Raji (cell line): ENCODE data around the gene IFI30.

Experiments
- POLR2A ChIP-seq: IDR thresholded peaks from 2 replicates; pipeline ENCODE4 v1.6.1; 2011; ENCODE audit warnings: low read depth, low read length, control low read depth; ENCODE audit not compliant: insufficient read depth

The IFI30 gene

GRCh38 chr19:18219911-18220631 is 46.5 kb downstream of the IFI30 start:
- TF ChIP-seq POLR2A = no peak

GRCh38 chr19:18220632-18221275 is 47.1 kb downstream of the IFI30 start:
- TF ChIP-seq POLR2A = no peak

GRCh38 chr19:18221815-18222725 is 48.5 kb downstream of the IFI30 start:
- no peak for TF ChIP-seq POLR2A

- TF ChIP-seq POLR2A = peak; percentile 34; the same call in 1 of the 2 replicates
Observed at GRCh38 chr19:18223860-18224524, 50.4 kb downstream of the IFI30 start.

GRCh38 chr19:18224525-18225354 is 51.1 kb downstream of the IFI30 start:
- no peak for TF ChIP-seq POLR2A

GRCh38 chr19:18225355-18225701 is 51.7 kb downstream of the IFI30 start:
- no peak for TF ChIP-seq POLR2A

- no peak for TF ChIP-seq POLR2A
Observed at GRCh38 chr19:18225702-18226468, 52.3 kb downstream of the IFI30 start, which contains the start of gene PDE4C. TSS of gene PDE4C (minus strand) at chr19:18226438. CDS start at chr19:18226415, 23 bp downstream.

DNA sequence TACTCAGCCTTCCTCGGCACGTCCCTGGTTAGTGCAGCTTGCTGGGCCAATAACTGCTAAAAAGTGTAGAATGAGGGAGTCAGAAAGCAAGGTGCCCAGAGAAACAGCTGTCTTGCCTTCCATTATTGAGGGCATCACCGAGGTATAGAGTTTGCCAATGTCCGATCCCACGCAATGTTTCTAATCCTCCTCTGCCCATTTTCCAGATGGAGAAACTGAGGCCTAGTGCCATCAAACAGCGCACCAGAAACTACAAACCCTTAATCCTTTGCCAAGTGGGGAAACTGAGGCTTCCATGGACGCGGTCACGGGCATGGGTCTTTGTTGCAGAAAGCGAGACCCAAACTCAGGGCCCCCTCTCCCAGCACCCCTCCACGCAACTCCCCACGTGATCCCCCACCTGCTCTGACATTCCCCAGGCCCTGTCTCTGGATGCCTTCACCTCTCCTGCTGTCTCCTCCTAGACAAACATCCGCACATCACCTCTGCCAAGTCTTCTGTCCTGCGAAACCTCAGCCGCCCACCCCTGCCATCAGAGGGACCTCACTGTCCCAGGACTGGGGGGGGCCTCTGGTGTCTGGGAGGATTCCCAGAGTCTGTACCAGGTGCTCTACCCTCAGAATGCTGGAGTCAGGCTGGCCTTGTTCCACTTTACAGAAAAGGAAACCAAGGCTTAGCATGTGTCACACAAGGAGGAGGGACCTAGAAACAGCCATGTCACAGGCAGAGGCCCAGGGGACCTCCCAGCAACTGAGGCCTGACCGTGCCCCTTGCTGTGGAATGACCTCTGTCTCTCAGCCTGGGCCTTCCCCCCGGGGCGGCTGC is 53.6 kb downstream of the IFI30 start:
- TF ChIP-seq POLR2A = peak; percentile 42; the same call in 1 of the 2 replicates
